ENCODE results near the gene TUBB6. TPM values are rescaled to one million over a fixed set of nuclear protein-coding genes. Genes with fewer than 3 reads are reported as not detected.

Gene TUBB6
- total and polyA plus RNA-seq, 2 experiments from 2014 or later: 212 to 240 TPM

DNA sequence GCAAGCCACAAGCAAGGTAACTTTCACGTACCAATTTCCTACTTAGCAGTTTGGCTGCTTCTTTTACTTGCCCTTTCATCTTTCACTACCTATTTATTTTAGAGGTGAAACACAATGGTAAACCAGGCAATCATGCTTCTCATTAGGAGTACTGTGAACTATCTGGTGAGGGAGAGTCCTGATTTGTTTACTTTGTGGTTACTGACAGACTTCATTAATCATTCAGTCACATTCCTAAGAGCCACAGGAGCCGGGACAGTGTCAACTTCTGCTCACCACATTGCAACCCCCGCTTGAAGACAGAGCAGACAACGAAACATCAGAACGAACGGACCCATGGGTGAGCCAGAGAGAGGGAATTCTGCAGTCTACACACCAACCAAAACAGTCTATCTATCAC is 28.8 kb downstream of the TUBB6 start:
- peak overlapping the region; percentile 65 for H3K27ac ChIP-seq
- peak in 1 of 2 donors; percentile 22 for DNase-seq (ENCODE audit: low read depth in 1 of 2, low spot score in 1 of 2)

DNA sequence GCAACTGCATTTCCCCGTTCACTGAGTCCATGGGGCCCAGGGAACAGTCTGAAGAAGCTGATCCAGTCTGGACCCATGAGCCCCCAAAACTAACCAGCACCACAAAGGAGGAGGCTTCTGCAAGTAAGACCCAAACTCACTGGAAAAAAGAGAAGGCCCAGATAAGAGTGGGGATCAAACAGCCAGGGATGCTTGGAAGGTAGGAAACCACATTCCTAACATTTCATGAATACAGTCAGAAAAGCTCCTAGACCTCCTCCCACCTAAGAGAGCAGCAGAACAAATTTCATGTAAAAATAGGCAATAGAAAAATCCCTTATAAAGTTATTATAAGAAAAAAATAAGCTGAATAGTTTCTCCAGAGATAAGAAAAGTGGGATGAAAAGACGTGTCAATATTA is 30.3 kb downstream of the TUBB6 start:
- H3K27me3 ChIP-seq: no peaks in the 10 kb centered on the region
- H3K4me3 ChIP-seq: no peak overlapping the region
- DNase-seq (ENCODE audit: low read depth in 1 of 2, low spot score in 1 of 2): no peak
- peaks cover 29% of the 10 kb centered on the region for H3K36me3 ChIP-seq
- peak overlapping the region; percentile 68 for H3K27ac ChIP-seq
- H3K4me1 ChIP-seq (ENCODE audit: low read depth): peaks cover 44% of the 10 kb centered on the region
- TF ChIP-seq, protein P1, sequence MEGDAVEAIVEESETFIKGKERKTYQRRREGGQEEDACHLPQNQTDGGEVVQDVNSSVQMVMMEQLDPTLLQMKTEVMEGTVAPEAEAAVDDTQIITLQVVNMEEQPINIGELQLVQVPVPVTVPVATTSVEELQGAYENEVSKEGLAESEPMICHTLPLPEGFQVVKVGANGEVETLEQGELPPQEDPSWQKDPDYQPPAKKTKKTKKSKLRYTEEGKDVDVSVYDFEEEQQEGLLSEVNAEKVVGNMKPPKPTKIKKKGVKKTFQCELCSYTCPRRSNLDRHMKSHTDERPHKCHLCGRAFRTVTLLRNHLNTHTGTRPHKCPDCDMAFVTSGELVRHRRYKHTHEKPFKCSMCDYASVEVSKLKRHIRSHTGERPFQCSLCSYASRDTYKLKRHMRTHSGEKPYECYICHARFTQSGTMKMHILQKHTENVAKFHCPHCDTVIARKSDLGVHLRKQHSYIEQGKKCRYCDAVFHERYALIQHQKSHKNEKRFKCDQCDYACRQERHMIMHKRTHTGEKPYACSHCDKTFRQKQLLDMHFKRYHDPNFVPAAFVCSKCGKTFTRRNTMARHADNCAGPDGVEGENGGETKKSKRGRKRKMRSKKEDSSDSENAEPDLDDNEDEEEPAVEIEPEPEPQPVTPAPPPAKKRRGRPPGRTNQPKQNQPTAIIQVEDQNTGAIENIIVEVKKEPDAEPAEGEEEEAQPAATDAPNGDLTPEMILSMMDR (IDR thresholded peaks at IDR 0.05; ENCODE audit: low read depth, low read length): no peak
- H3K9me3 ChIP-seq (ENCODE audit: low read depth): no peaks in the 10 kb centered on the region

More for the DNA sequence above, 28.8 kb downstream of the TUBB6 start:
- peaks cover 14% of the 10 kb centered on the region for H3K36me3 ChIP-seq
- peaks cover 44% of the 10 kb centered on the region for H3K4me1 ChIP-seq (ENCODE audit: low read depth)
- no peak overlapping the region for H3K4me3 ChIP-seq
- no peaks in the 10 kb centered on the region for H3K9me3 ChIP-seq (ENCODE audit: low read depth)
- TF ChIP-seq, protein P1 (IDR thresholded peaks at IDR 0.05; ENCODE audit: low read depth, low read length): no peak
- no peaks in the 10 kb centered on the region for H3K27me3 ChIP-seq

DNA sequence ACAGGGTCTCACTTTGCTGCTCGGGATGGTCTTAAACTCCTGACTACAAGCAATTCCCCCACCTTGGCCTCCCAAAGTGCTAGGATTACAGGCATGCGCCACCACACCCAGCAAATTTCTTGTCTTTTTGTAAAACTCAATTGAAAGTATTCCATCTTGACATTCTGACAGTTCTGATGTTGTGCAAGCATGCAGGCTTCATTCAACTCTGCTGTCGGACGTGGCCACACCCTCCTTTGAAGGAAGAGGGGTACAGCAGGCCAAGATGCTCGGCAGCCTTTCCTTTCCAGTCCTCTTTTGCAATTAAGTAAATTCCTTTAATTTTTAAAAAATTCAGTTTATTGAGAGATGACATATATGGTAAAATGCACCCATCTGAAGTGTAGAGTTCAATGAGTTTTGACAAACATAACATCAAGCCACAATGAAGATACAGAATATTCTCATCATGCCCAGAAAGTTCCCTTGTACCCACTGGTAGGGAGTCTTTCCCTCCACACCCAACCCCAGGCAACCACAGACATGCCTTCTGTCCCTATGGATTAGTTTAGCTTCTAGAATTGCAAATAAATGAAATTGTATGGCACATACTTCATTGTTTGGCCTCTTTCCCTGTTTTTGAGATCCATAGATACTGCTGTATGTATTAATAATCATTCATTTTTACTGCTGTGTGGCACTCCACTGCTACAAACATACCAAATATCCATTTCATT is 33.1 kb downstream of the TUBB6 start:
- TF ChIP-seq, protein P1 (IDR thresholded peaks at IDR 0.05; ENCODE audit: low read depth, low read length): no peak
- peaks cover 48% of the 10 kb centered on the region for H3K36me3 ChIP-seq
- no peak overlapping the region for H3K4me3 ChIP-seq
- no peaks in the 10 kb centered on the region for H3K27me3 ChIP-seq
- no peak overlapping the region for H3K27ac ChIP-seq
- no peaks in the 10 kb centered on the region for H3K9me3 ChIP-seq (ENCODE audit: low read depth)
- peaks cover 21% of the 10 kb centered on the region for H3K4me1 ChIP-seq (ENCODE audit: low read depth)
- no peak for DNase-seq (ENCODE audit: low read depth in 1 of 2, low spot score in 1 of 2)

DNA sequence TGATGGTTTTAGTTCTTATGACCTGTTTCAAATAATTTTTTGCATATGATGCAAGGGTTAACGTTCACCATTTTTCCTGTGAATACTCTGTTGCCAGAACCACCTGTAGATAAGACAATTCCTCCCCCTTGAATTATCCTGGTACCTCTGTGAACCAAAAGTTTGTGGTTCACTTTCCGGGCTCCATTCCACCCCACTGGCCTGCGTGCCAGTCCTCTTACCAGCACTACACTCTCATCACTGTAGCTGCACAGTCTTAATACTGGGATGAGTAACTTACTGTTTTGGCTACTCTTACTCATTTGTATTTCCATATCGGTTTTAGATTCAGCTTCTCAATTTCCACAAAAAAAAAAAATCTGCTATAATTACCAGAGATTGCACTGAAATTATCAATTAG is 34.6 kb downstream of the TUBB6 start:
- TF ChIP-seq, protein P1 (IDR thresholded peaks at IDR 0.05; ENCODE audit: low read depth, low read length): no peak
- Histone ChIP-seq H3K27me3 (no peaks in the 10 kb centered on the region), H3K4me3 (no peak overlapping the region), H3K36me3 (peaks cover 58% of the 10 kb centered on the region), H3K4me1 (ENCODE audit: low read depth) (peaks cover 7% of the 10 kb centered on the region), H3K9me3 (ENCODE audit: low read depth) (no peaks in the 10 kb centered on the region), H3K27ac (no peak overlapping the region)
- DNase-seq (ENCODE audit: low read depth in 1 of 2, low spot score in 1 of 2): no peak

DNA sequence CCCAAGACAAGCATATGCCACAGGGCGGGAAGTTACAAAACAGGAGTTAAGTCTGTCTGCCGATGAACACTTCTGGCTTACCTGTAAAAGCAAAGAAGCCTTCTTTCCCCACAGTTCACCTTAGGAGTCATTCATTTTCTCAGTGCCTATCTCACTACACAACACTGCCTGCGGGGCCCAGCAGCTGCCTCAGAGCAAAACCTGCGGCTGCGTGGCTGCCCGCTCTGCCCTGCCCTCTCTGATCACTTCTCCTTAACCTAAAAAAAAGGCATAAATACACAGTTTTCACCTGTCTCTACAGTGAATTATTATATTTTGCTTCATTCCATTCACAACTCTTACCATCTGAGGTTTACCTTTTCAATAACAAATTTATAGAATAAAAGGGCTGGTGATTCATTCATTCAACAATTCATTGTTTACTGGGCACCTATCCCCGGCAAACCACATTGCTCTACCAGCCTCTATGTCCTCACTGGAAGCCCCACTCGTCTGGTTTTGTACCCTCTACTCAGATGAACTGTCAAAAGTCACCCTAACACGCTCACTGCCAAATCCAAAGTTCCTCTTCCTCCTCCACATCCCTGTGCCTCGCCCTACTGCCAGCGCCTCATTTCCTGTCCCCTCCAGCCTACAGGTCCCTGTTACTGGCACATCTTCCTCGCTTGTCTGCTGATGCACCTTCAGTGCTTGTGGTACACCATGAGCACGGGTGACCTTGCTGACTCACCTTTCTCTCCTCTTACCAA is 37.6 kb downstream of the TUBB6 start:
- H3K4me1 ChIP-seq (ENCODE audit: low read depth): no peaks in the 10 kb centered on the region
- TF ChIP-seq, protein P1 (IDR thresholded peaks at IDR 0.05; ENCODE audit: low read depth, low read length): no peak
- H3K36me3 ChIP-seq: peaks cover 82% of the 10 kb centered on the region
- H3K27me3 ChIP-seq: no peaks in the 10 kb centered on the region
- H3K9me3 ChIP-seq (ENCODE audit: low read depth): no peaks in the 10 kb centered on the region
- H3K27ac ChIP-seq: peak overlapping the region; percentile 39
- H3K4me3 ChIP-seq: no peak overlapping the region
- no peak for DNase-seq (ENCODE audit: low read depth in 1 of 2, low spot score in 1 of 2)
